ENCODE measurements around the gene RACGAP1.
A peak's percentile ranks its signal among the peaks of the same experiment; 100 is the strongest.

The RACGAP1 gene

DNA sequence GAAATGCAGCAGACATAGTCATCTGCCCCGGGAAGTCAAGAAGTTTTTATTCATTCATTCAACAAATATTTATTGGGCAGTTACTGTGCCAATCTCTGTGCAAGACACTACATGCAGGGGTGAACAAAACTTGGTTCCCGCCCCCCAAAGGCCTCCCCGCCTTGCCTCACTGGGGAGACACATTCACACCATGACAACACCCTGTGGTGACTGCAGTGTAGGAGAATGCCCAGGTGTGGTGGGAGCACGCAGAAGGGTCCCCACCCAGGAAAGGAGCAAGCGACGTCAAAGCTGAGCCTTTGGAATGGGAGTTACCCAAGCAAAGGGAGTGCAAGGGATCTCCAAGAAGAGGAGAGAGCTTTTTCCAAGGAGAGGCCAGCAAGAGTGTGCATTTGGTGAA lies 54.2 kb downstream of the RACGAP1 start:
- Mint-ChIP-seq H3K4me3 (no peak overlapping the region), H3K36me3 (ENCODE audit: low read depth) (no peaks in the 10 kb centered on the region), H3K4me1 (ENCODE audit: low read depth) (peaks cover 34% of the 10 kb centered on the region), H3K9me3 (no peaks in the 10 kb centered on the region), H3K27ac (no peak overlapping the region), H3K27me3 (peaks cover 22% of the 10 kb centered on the region)
- intact Hi-C loops (cut with micrococcal nuclease) = no loop called here

DNA sequence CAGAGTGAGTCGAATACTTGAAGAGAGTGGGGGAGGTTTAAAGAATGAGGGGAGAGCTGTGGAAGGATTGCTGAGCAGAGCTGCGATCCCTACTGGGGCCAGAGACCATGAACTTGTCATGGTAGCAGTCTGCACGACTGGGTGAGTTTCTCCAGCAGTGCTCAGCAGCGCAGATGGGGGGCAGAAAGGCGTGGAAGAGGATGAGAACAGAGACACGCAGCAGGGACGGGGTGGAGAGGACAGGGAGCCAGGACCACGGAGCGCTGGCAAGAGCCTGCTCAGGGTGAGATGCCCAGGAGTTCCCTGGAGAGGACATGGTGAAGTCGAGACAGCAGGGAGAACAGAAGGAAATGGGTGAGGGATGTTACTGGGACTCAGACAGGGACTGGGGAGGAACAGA lies 54.6 kb downstream of the RACGAP1 start:
- Mint-ChIP-seq H3K27me3 (peaks cover 27% of the 10 kb centered on the region), H3K4me3 (no peak overlapping the region), H3K36me3 (ENCODE audit: low read depth) (no peaks in the 10 kb centered on the region), H3K27ac (no peak overlapping the region), H3K9me3 (no peaks in the 10 kb centered on the region), H3K4me1 (ENCODE audit: low read depth) (peaks cover 29% of the 10 kb centered on the region)
- intact Hi-C loops (cut with micrococcal nuclease) = no loop called here

DNA sequence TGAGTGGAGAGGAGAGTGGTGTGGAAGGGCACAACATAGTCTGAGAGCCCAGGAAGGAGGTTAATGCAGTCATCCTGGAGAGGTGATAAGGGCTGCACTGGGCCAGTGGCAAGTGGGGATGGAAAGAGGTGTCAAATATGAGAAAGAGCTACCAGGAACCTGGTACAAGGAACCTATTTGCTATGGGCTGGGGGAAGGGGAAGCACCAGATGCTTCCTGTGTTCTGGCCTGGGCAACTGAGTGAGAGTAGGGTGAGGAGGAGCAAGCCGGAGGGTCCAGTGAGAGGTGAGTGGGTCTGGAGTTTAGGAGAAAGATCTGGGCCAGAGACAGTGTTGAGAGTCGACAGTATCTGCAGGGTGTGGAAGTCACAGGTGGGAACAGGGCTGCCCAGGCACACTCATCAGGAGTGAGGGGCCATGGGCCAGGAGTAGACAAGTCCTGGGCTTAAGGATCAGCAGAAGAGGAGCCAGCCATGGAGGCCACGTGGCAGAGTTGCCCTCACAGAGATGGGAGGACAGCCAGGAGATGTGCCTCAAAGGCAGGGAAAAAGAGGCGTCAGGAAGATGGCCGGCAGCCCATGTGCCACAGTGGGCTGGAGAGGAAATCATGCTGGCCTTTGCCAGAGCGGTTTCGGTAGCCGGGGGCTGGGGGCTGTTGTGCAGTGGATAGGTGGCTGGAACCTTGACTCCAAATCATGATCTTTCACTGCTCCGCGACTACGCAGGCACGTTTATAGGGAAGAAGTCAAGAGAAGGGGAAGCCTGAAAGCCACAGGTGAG lies 55.5 kb downstream of the RACGAP1 start:
- no peak overlapping the region for H3K27ac Mint-ChIP-seq
- no peaks in the 10 kb centered on the region for H3K9me3 Mint-ChIP-seq
- H3K36me3 Mint-ChIP-seq (ENCODE audit: low read depth) = no peaks in the 10 kb centered on the region
- H3K27me3 Mint-ChIP-seq = peaks cover 34% of the 10 kb centered on the region
- H3K4me1 Mint-ChIP-seq (ENCODE audit: low read depth) = peaks cover 21% of the 10 kb centered on the region
- intact Hi-C loops (cut with micrococcal nuclease) = loop anchor here (5.0 kb wide), 1 partner anchor 67 kb away; no protein-coding TSS in a partner anchor
- no peak overlapping the region for H3K4me3 Mint-ChIP-seq

DNA sequence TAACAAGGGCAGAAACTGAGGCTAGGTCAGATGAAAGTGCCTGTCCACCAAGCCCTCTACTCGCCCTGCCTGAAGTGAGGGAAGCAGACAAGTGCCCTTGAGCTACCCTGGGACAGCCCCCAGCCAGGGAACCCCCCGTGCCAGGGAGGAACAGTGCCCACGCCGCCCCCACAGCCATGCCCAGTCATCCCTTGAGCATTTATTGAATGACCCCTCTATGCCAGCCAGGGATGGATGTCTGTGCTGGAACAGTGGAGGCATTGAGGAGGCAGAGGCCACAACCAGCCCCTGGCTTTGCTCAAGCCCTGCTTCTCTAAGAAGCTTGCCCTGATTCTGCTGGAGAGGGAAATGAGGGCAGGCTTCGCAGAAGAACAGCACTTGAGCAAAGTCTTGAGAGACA lies 56.3 kb downstream of the RACGAP1 start:
- intact Hi-C loops (cut with micrococcal nuclease) = loop anchor here (5.0 kb wide), 1 partner anchor 68 kb away; no protein-coding TSS in a partner anchor
- Mint-ChIP-seq H3K27ac (no peak overlapping the region), H3K9me3 (no peaks in the 10 kb centered on the region)

DNA sequence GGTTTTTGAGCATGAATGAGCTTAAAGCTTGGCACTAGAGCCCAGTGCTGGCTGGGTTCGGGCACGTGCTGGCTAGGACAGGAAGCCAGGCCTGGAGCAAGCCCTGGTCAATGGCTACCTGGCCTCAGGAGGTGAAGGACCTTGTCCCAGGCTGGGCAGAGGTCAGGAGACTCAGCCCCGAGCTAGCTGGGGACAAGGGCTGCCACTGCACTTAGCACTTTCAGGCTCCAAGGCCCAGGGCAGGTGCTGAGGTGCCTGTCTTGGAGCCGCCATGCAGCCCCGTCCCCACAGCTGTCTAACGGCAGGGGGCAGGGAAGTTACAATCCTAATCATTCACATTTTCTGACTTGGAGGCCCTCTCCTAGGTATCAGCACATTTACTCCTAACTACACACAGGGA lies 56.8 kb downstream of the RACGAP1 start:
- Mint-ChIP-seq H3K9me3 (no peaks in the 10 kb centered on the region), H3K4me1 (ENCODE audit: low read depth) (peaks cover 7% of the 10 kb centered on the region), H3K4me3 (no peak overlapping the region), H3K27ac (no peak overlapping the region), H3K27me3 (peaks cover 47% of the 10 kb centered on the region), H3K36me3 (ENCODE audit: low read depth) (no peaks in the 10 kb centered on the region)
- intact Hi-C loops (cut with micrococcal nuclease) = loop anchor here (5.0 kb wide), 1 partner anchor 69 kb away; no protein-coding TSS in a partner anchor

More for the DNA sequence above, 56.3 kb downstream of the RACGAP1 start:
- no peaks in the 10 kb centered on the region for H3K36me3 Mint-ChIP-seq (ENCODE audit: low read depth)
- peaks cover 42% of the 10 kb centered on the region for H3K27me3 Mint-ChIP-seq
- peaks cover 13% of the 10 kb centered on the region for H3K4me1 Mint-ChIP-seq (ENCODE audit: low read depth)
- H3K4me3 Mint-ChIP-seq = no peak overlapping the region

DNA sequence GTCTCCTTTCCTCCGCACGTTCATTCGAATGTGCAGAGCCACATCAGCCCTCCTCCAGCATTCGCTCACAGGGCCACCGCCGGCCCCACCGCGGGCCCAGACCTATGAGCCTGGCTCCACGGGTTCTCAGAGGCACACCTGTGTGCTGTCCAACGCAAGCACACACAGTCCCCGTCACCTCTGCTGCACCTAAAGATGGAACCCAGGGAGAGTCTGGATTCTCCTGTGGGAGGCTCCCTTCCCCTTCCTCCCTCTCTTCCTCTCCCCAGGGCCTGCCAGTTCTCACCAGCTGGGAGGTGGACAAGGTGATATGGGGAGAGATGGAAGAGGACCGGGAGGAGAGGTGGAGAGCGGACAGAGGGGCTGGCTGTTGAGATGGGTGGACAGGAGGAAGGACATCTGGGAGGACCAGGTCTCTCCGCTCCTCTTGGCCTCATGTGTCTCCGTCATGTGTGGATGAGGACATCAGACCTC lies 57.5 kb downstream of the RACGAP1 start:
- Mint-ChIP-seq H3K9me3 (no peaks in the 10 kb centered on the region), H3K27me3 (peaks cover 52% of the 10 kb centered on the region)
- intact Hi-C loops (cut with micrococcal nuclease) = loop anchor here (1.0 to 5.0 kb wide), 4 partner anchors 69 to 207 kb away; no protein-coding TSS in a partner anchor

DNA sequence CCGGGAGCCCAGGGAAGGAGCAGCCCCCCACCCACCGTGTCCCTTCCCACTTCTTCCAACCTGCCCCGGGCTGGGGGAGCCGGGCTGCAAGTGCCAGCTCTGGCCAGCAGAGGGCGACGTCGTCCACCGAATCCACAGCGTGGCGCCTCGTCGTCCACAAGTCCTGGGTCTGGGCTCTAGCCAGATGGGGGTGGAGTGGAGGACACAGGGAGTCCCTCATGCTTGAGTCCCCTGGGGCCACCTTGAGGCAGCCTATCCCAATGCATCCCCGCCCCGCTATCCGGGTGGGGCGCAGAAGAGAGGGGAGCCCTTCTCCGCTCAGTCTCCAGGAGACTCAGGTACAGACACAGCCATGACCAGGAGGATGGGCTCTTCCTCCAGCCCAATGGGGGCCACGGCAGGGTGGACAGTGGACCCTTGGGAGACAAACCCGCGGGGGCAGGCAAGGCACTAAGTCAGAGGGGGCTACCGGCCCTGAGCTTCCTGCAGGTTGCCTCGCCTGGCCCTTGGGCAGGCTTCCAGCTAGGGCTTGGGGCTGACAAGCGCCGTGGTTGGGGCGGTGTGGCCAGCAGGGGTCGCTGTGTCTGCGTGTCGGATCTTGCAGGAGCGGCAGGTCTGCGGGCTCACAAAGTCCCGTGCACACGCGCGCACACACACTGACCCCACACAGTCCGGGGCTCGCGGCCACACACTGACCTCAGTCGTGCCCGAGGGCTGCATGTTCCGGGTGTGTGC lies 58.1 kb downstream of the RACGAP1 start:
- Mint-ChIP-seq H3K27me3 (peaks cover 56% of the 10 kb centered on the region), H3K4me3 (peak overlapping the region; percentile 58), H3K9me3 (no peaks in the 10 kb centered on the region), H3K36me3 (ENCODE audit: low read depth) (no peaks in the 10 kb centered on the region), H3K4me1 (ENCODE audit: low read depth) (peaks cover 5% of the 10 kb centered on the region), H3K27ac (no peak overlapping the region)
- intact Hi-C loops (cut with micrococcal nuclease) = loop anchor here (1.0 to 5.0 kb wide), 4 partner anchors 70 to 208 kb away; no protein-coding TSS in a partner anchor

More for the DNA sequence above, 57.5 kb downstream of the RACGAP1 start:
- Mint-ChIP-seq H3K4me1 (ENCODE audit: low read depth) (peaks cover 5% of the 10 kb centered on the region), H3K36me3 (ENCODE audit: low read depth) (no peaks in the 10 kb centered on the region), H3K27ac (no peak overlapping the region), H3K4me3 (peak overlapping the region; percentile 58)

DNA sequence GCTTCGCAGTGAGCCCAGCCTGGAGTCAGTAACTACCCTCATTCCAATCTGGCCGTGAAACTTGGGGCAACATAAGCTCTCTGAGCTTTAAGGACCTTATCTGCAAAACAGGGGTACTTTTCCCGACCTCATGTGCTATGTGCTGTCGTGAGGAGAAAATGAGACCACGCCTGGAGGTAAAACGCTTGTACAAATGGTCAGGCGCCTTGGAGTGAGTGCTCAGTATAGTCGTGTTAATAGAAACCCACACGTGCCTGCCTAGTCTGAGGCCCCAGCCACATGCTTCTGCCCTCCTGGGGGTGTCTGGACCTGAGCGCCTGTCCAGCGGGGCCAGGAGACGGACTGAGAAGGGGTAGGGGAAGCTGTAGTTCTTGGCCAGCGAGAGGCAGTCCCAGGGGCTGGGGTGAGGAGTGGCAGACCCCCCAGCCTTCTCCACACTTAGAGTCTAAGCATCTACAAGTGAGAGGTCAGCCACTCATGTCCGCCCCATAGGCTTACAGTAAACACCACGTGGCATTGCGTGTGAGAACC lies 58.7 kb downstream of the RACGAP1 start:
- H3K4me3 Mint-ChIP-seq = no peak overlapping the region
- intact Hi-C loops (cut with micrococcal nuclease) = loop anchor here (1.0 to 5.0 kb wide), 4 partner anchors 71 to 208 kb away; no protein-coding TSS in a partner anchor
- H3K27me3 Mint-ChIP-seq = peaks cover 60% of the 10 kb centered on the region
- H3K36me3 Mint-ChIP-seq (ENCODE audit: low read depth) = no peaks in the 10 kb centered on the region
- H3K4me1 Mint-ChIP-seq (ENCODE audit: low read depth) = peaks cover 5% of the 10 kb centered on the region
- H3K27ac Mint-ChIP-seq = no peak overlapping the region
- H3K9me3 Mint-ChIP-seq = no peaks in the 10 kb centered on the region

DNA sequence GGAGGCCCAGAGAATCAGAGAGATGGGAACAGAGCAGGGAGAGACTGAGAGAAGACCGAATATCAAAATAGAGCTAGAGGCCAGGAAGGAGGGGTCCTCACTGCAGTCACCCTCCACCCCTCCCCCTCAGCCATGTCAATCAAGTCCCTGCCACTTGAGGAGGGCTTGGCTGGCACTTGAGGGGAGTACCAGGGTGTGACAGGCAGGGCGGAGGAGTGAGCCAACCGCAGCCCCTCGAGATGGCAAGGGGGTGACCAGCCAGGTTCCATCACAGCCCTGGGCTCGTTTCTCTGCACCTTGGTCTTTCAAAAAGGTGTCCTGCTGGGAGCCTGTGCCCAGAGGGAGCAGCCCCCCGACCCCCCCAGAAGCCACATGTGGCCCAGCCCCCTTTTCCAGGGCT lies 59.5 kb downstream of the RACGAP1 start:
- H3K4me3 Mint-ChIP-seq = no peak overlapping the region
- intact Hi-C loops (cut with micrococcal nuclease) = loop anchor here (2.0 to 5.0 kb wide), 2 partner anchors 71 to 209 kb away; no protein-coding TSS in a partner anchor
- H3K9me3 Mint-ChIP-seq = no peaks in the 10 kb centered on the region
- H3K27me3 Mint-ChIP-seq = peaks cover 65% of the 10 kb centered on the region
- H3K27ac Mint-ChIP-seq = no peak overlapping the region
- H3K36me3 Mint-ChIP-seq (ENCODE audit: low read depth) = no peaks in the 10 kb centered on the region
- peaks cover 5% of the 10 kb centered on the region for H3K4me1 Mint-ChIP-seq (ENCODE audit: low read depth)

DNA sequence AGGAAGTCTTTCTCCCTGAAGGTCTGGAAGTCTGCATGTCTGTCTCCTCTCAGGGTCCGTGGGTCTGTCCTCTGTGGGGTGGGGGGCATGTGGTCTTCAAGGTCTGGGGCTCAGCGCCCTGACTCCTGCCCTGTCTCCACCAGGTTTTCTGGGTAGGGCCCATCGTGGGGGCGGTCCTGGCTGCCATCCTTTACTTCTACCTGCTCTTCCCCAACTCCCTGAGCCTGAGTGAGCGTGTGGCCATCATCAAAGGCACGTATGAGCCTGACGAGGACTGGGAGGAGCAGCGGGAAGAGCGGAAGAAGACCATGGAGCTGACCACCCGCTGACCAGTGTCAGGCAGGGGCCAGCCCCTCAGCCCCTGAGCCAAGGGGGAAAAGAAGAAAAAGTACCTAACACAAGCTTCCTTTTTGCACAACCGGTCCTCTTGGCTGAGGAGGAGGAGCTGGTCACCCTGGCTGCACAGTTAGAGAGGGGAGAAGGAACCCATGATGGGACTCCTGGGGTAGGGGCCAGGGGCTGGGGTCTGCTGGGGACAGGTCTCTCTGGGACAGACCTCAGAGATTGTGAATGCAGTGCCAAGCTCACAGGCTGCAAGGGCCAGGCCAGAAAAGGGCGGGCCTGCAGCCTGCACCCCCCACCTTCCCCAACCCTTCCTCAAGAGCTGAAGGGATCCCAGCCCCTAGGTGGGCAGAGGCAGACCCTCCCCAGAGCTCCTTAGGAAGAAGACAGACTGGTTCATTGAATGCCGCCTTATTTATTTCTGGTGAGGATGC lies 60.3 kb downstream of the RACGAP1 start:
- peaks cover 13% of the 10 kb centered on the region for H3K4me1 Mint-ChIP-seq (ENCODE audit: low read depth)
- no peaks in the 10 kb centered on the region for H3K36me3 Mint-ChIP-seq (ENCODE audit: low read depth)
- no peak overlapping the region for H3K27ac Mint-ChIP-seq
- peaks cover 73% of the 10 kb centered on the region for H3K27me3 Mint-ChIP-seq
- H3K9me3 Mint-ChIP-seq = no peaks in the 10 kb centered on the region
- no peak overlapping the region for H3K4me3 Mint-ChIP-seq
- intact Hi-C loops (cut with micrococcal nuclease) = loop anchor here (5.0 kb wide), 1 partner anchor 72 kb away; no protein-coding TSS in a partner anchor

DNA sequence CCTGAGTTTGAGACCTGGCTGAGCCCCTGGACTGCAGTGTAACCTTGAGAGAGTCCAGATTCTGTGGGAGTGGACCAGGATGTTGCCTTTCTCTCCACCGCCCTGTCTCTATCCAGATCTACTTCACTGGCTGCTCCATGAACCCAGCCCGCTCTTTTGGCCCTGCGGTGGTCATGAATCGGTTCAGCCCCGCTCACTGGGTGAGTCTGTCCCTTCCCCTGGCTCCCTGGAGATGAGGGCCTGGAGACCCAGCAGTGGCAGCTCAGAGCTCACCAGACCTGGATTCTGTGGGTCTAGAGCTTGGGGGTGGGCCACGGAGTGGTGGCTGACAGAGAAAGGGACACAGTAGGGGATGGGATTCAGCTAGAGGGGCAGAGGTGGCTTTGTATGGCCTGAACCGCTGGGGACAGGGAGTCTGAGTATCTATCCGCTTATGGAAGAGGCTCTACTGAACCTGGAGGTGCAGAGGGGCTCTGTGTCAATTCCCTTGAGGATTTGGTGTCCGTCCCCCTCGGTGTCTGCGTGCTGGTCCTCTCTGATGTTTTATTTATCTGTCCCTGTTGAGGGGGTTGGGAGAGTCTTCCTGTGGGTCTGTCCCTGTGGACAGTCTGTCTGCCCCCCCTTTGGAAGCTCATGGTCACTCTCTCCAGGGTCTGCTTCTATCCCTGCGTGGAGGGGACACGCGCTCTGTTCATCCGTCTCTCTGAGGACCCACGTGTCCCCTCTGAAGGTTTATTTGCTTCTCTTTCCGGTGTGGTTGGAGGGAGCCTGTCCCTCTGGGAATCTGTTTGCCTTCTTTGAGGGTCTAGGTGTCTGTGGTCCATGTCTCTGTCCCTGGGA lies 61.1 kb downstream of the RACGAP1 start:
- peaks cover 81% of the 10 kb centered on the region for H3K27me3 Mint-ChIP-seq
- H3K27ac Mint-ChIP-seq = no peak overlapping the region
- no peaks in the 10 kb centered on the region for H3K9me3 Mint-ChIP-seq
- intact Hi-C loops (cut with micrococcal nuclease) = no loop called here
- peaks cover 13% of the 10 kb centered on the region for H3K4me1 Mint-ChIP-seq (ENCODE audit: low read depth)
- H3K4me3 Mint-ChIP-seq = no peak overlapping the region
- no peaks in the 10 kb centered on the region for H3K36me3 Mint-ChIP-seq (ENCODE audit: low read depth)

DNA sequence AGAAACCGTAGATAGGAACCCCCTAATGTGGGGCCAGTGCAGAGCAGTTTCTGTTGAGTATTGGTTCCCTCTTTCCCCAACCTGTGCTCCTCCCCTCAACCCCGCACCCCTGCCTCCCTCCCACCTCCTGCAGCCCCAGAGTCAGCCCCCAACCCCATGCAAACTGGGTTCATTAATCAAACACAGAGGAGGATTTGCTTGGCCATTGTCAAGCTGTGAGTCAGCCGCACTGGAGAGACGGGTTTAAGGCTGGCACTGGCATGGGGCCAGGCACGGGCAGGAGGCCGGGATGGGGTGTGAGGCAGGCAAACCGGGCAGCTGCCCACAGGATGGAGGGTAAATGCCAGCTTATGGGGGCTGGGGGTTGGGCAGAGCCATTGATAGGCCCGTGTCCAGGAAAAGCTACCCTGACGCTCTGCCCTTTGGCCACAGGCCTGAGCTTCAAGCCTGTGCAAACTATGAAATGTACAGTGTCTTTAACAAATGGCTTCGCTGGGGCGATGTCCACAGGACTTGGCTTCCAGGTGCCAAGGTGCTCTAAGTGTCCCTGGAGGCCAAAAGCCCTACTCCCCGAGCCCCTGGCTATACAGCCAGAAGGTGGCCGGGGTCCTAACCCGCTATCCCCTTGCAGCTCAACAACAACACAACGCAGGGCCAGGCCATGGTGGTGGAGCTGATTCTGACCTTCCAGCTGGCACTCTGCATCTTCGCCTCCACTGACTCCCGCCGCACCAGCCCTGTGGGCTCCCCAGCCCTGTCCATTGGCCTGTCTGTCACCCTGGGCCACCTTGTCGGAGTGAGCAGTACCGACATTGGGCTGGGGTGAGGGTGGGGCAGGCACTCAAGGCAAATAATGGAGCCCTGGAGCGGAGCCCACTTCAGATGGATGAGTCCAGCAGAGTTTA lies 62.2 kb downstream of the RACGAP1 start:
- intact Hi-C loops (cut with micrococcal nuclease) = no loop called here
- peaks cover 88% of the 10 kb centered on the region for H3K27me3 Mint-ChIP-seq
- H3K4me1 Mint-ChIP-seq (ENCODE audit: low read depth) = peaks cover 13% of the 10 kb centered on the region
- H3K4me3 Mint-ChIP-seq = no peak overlapping the region
- H3K27ac Mint-ChIP-seq = no peak overlapping the region
- no peaks in the 10 kb centered on the region for H3K36me3 Mint-ChIP-seq (ENCODE audit: low read depth)
- no peaks in the 10 kb centered on the region for H3K9me3 Mint-ChIP-seq
